Lung (tissue), 12 donors: ENCODE results near the gene XXYLT1. TPM values are rescaled to one million over a fixed set of nuclear protein-coding genes. Genes with fewer than 3 reads are reported as not detected.

Source experiments
- ATAC-seq: fragments of 200-7000 bp; cut with Tn5 transposase; one replicate; pipeline ENCODE4 v1.9.1; 2020; ENCODE audit warnings: moderate number of reproducible peaks; ENCODE audit not compliant: insufficient read depth, low FRiP score
- DNase-seq, 3 donors: peaks; one replicate each; pipeline ENCODE4 v3.0.0-alpha.2; 2013 to 2017
- H3K27ac ChIP-seq, 2 donors: one replicate each; pipeline ENCODE4 v1.5.1; 2013; ENCODE audit warnings: mild to moderate bottlenecking in 2 of 2, moderate library complexity in 2 of 2, control low read depth in 1 of 2, inconsistent platforms in 1 of 2, low read depth in 1 of 2, low read length in 1 of 2
- H3K27me3 ChIP-seq, 3 donors: one replicate each; pipeline ENCODE4 v1.5.1; 2013; ENCODE audit warnings: low read length in 2 of 3; ENCODE audit not compliant: control insufficient read depth in 3 of 3, insufficient read depth in 3 of 3
- H3K36me3 ChIP-seq, 4 donors: one replicate each; pipeline ENCODE4 v1.5.1; 2013; ENCODE audit warnings: low read length in 4 of 4, mild to moderate bottlenecking in 1 of 4, moderate library complexity in 1 of 4; ENCODE audit not compliant: control insufficient read depth in 4 of 4, insufficient read depth in 4 of 4
- H3K4me1 ChIP-seq, 5 donors: one replicate each; pipeline ENCODE4 v1.5.1; 2013; ENCODE audit warnings: low read length in 5 of 5, mild to moderate bottlenecking in 2 of 5, moderate library complexity in 1 of 5; ENCODE audit not compliant: control insufficient read depth in 5 of 5, insufficient read depth in 5 of 5
- H3K4me3 ChIP-seq: one replicate; pipeline ENCODE4 v1.5.1; 2013; ENCODE audit warnings: mild to moderate bottlenecking, control low read depth, moderate library complexity
- H3K9ac ChIP-seq, 2 donors: one replicate each; pipeline ENCODE4 v1.5.1; 2013; ENCODE audit warnings: low read length in 2 of 2, control low read depth in 1 of 2; ENCODE audit not compliant: insufficient read depth in 1 of 2
- H3K9me3 ChIP-seq, 4 donors: one replicate each; pipeline ENCODE4 v1.5.1; 2013; ENCODE audit warnings: low read length in 3 of 4, mild to moderate bottlenecking in 1 of 4, moderate library complexity in 1 of 4; ENCODE audit not compliant: control insufficient read depth in 4 of 4, insufficient read depth in 3 of 4
- WGBS, 2 donors: extraction: QIAGEN DNeasy Blood & Tissue Kit; methylation state at CpG; one replicate each; pipeline ENCODE4 v1.1.7; 2013; 5-methylcytosine and 5-hydroxymethylcytosine counted together
- polyA plus RNA-seq, 2 donors: library from polyadenylated mRNA; stranded (reverse); fragments of 200-250 nt; gene quantifications; one replicate each; pipeline ENCODE4 v1.2.1, GENCODE V29; 2013
- total RNA-seq, 2 donors: library from RNA; depleted of rRNA in 1 of 2; stranded (reverse); fragments of >200 nt in 1 of 2; gene quantifications; one replicate each; pipeline ENCODE4 v1.2.1, GENCODE V29; 2014 to 2021
- TF ChIP-seq, protein P1 (sequence below): IDR thresholded peaks from 2 replicates; pipeline ENCODE4 v1.5.1; 2012; ENCODE audit warnings: mild to moderate bottlenecking; ENCODE audit errors: control extremely low read depth, extremely low read depth
- donor health status: control.
- donor health status: control.
- donor health status: Bipolar disorder and iron deficiency.
- donor health status: healthy.
- donor health status: DM: yes; HTN: yes; CAD: no.

XXYLT1 gene
- total and polyA plus RNA-seq, 4 donors: 4.7 to 15.4 (median 11.4) TPM

DNA sequence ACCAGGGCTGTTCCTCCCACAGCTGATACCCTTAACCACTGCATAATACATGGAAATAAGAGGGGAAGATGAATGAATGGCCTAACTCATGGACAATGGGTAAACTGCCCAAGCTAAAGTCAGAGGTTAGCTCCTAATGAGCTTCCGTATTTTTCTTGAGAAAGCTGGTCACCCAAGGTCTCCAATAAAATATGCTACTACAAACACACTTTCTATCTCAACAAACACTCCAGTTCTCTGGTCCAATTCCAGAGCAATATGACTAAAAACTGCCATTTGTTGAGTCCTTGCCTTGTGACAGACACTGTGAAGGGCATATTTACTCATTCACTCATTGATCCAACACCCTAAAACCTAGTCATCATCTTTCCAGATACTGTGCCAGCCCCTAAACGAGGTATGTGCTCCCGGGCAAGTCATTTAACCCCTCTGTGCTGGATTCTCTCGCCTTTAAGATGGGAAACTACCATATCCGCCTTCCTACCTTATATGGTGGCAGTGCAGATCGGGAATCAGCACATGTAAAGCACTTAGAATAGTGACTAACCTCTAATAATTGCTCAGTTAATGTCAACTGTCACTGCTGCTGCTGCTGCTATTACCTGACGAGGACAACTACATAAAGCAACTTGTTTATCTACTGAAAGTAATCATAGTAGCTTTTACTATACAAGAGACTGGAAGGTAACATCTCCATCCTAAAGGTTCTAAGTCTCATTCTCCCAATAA lies 89.1 kb downstream of the XXYLT1 start:
- Histone ChIP-seq H3K9me3 (no peaks in the 10 kb centered on the region), H3K9ac (no peak overlapping the region), H3K4me1 (peaks cover 9 to 51% (median 18%) of the 10 kb centered on the region in 5 donors), H3K36me3 (no peaks in the 10 kb centered on the region), H3K27me3 (no peaks in the 10 kb centered on the region), H3K27ac (no peak overlapping the region), H3K4me3 (no peak overlapping the region)
- peak in 2 of 3 donors; percentile 62 to 72 for DNase-seq
- TF ChIP-seq, protein P1, sequence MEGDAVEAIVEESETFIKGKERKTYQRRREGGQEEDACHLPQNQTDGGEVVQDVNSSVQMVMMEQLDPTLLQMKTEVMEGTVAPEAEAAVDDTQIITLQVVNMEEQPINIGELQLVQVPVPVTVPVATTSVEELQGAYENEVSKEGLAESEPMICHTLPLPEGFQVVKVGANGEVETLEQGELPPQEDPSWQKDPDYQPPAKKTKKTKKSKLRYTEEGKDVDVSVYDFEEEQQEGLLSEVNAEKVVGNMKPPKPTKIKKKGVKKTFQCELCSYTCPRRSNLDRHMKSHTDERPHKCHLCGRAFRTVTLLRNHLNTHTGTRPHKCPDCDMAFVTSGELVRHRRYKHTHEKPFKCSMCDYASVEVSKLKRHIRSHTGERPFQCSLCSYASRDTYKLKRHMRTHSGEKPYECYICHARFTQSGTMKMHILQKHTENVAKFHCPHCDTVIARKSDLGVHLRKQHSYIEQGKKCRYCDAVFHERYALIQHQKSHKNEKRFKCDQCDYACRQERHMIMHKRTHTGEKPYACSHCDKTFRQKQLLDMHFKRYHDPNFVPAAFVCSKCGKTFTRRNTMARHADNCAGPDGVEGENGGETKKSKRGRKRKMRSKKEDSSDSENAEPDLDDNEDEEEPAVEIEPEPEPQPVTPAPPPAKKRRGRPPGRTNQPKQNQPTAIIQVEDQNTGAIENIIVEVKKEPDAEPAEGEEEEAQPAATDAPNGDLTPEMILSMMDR: no peak
- no peak for ATAC-seq
- WGBS, 2 donors: 66 to 90% methylated on average over 7 of the region's 7 CpGs

DNA sequence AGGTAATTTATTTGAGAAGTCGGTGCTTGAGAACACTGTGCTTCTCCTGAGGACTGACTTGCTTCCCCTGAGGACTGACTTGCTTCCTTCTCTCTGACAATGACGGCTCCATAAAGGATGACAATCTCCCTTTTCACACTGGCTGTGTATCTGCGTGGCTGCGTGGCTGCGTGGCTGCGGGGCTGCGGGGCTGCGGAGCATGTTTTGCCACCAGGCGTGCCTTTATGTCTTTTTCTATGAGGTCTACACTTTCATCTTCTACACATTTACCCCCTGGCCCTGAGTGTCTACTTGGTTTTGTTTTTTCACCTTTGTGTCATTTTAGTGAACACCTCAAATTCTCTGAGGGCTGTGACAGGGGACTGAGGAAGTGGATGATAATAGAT lies 89.9 kb downstream of the XXYLT1 start:
- Histone ChIP-seq H3K9me3 (no peaks in the 10 kb centered on the region), H3K36me3 (no peaks in the 10 kb centered on the region), H3K27me3 (no peaks in the 10 kb centered on the region), H3K9ac (no peak overlapping the region), H3K27ac (no peak overlapping the region), H3K4me1 (peaks cover 9 to 51% (median 15%) of the 10 kb centered on the region in 5 donors), H3K4me3 (no peak overlapping the region)
- DNase-seq (no peak), ATAC-seq (no peak)
- TF ChIP-seq, protein P1: no peak
- WGBS, 2 donors: 90% methylated on average over 9 of the region's 9 CpGs

DNA sequence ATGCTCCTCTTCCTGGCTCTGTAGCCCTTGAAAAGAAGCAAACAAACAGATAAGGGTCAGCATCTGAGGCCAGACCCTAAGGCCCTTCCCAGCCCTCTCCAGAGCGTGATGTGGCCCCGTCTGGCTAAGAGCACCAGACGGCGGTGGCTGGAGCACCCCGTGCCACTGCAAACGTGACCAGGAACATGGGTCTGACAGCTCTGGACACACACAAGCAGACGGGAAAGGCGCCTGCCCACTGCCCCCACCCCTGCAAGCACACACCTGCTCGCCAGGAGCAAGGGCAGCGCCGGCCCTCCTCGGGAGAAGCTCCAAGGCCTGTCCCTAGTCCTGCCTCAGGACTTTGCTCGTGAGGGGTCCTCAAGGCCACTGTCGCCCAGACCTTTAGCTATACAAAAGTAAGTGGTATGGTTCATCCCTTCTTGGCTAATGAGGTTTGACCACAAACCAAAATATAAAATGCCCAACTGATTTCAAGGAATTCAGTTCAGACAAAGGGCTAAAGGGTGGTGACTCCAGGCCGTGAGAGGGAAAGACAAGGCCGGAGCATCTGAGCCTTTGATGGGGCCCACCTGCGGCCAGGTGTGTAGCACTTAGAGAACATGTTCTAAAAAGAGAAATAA lies 90.4 kb downstream of the XXYLT1 start:
- no peak for DNase-seq
- H3K4me1 ChIP-seq: peaks cover 9 to 51% (median 14%) of the 10 kb centered on the region in 5 donors
- ATAC-seq: no peak
- peak overlapping the region; percentile 17 to 78 for H3K27ac ChIP-seq
- H3K4me3 ChIP-seq: no peak overlapping the region
- H3K9ac ChIP-seq: no peak overlapping the region
- H3K27me3 ChIP-seq: no peaks in the 10 kb centered on the region
- H3K36me3 ChIP-seq: no peaks in the 10 kb centered on the region
- no peaks in the 10 kb centered on the region for H3K9me3 ChIP-seq
- 72 to 76% methylated on average over 17 of the region's 17 CpGs for WGBS, 2 donors
- TF ChIP-seq, protein P1: no peak
